Activated T-helper 9 cell treated with anti-CD3 and anti-CD28 coated beads, Interleukin-2, amount 50 U/mL, for 16 hours (primary cell): ENCODE results near the gene MYO1E.
"Not testable (repeated sequence)": the region's sequence is repeated elsewhere in the genome, so short reads cannot be mapped to it uniquely, and the experiment has no call there.

Source experiments
- DNase-seq: peaks from one replicate; pipeline ENCODE4 v3.0.0-alpha.2; 2020; ENCODE audit warnings: low read depth

The MYO1E gene

DNA sequence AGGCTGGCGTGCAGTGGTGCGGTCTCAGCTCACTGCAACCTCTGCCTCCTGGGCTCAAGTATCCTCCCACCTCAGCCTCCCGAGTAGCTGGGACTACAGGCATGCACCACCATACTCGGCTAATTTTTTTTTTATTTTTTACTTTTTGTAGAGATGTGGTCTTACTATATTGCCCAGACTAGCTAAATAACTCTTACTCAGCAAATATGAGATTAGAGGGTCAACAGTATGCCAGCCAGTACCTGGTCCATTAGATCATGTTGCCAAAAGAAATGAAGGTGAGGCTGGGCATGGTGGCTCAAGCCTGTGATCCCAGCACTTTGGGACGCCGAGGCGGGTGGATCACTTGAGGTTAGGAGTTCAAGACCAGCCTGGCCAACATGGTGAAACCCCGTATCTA, 210.6 kb downstream of the MYO1E start:
- DNase-seq: not testable (repeated sequence)

DNA sequence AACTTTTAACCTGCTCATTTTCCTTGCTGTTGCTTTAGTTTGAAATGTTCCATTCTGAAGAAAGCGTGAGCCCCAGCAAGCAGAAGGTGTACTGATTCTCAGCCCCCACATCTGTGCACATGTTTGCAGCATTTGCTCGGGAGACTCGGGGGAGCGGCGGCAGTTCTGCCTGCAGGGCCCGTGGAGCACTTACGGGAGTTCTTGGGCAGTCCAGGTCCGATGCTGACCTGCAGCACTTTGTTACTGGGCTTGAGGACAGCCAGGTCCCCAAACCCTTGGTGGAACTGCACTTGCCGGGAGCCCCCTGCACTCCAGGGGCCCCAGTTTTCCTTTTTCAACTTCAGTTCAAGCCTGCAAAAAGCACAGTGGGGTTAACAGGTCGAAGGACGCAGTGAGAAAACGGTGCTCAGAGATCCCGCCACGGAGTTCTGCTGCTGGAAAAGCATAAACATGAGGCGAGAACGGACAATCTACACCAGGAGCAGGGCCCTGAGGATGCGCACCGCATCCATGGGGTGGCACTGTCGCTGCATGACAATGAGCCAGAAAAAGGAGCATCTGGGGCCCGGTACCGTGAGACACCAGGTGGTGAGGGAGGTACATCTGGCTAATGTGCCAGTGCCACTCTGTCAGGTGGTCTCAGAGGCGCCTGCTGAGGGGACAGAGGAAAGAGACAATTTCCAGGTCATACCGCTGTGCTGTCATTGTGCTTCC, 211.6 kb downstream of the MYO1E start:
- no peak for DNase-seq

DNA sequence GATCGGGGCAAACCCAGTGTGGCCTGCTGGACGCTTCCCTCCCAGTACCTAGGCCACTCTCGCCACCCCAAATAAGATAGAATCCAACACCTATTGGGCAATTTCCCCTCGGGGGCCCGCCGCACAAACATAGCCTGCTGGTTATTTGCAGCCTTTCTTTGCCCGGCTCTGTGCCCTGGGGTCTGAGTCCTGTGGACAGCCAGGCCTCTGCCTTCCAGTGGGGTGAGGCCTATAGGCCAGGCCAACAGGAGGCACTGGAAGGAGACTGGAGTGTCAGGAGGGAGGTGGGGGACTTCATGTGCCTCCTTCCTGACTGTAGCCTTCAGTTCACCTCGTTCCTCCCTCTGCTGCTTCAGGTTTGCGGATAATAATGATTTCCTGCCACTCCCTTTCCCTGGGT, 213.5 kb downstream of the MYO1E start:
- DNase-seq: no peak

DNA sequence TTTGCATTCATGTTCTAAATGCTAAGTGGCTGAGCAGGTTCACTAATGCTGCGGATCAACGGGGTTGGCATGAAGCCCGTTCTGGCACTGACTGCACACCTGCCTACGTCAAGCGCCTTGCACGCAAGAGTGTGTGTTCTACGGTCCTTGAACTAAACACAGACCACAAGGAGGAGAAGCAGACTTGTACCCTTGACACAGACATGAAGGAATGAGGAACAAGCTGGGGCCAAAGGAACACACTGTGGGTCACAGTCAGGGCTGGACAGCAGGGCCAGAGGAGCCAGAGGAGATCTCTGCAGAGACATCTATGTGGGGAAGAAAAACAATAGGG, 214.0 kb downstream of the MYO1E start:
- DNase-seq: no peak

DNA sequence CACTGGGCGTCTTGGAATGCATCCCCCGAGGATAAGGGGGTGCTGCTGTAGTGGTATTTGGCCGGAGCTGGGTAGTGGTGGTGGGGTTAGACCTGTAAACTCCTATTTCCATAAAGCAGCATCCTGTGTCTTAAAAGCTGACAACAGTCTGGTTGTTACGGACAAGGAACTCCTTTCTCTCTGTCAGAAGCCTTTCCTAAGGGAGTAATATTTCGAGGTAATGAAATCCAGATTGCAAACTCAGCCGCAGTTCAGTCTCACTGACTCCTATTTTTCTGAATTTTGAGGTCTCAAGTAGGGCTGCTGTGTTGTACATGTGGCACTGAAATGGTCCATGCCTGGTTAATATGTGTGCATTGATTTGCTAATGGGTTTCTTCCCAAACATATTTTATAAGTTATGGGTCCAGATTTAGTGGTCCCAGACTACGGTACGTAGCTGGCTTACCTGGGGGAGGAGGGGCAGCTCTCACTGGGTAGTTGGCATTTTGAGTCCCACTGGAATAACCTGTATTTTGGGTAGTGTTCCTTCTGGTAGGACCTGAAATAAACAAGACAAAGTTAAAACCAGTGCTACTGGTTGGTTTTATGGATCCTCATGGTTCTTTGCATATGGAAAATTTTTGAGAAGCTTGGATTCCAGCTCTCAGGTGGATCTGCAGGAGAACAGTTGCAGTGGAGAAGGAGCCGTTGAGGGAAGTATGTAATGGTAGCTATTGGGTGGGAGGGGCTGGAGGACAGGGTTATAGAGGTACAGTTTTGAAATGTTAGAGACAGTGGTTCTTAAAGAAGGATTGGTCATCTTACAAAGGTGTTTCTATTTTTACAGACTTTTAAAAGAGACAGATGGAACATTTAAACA, 214.6 kb downstream of the MYO1E start:
- DNase-seq: no peak

DNA sequence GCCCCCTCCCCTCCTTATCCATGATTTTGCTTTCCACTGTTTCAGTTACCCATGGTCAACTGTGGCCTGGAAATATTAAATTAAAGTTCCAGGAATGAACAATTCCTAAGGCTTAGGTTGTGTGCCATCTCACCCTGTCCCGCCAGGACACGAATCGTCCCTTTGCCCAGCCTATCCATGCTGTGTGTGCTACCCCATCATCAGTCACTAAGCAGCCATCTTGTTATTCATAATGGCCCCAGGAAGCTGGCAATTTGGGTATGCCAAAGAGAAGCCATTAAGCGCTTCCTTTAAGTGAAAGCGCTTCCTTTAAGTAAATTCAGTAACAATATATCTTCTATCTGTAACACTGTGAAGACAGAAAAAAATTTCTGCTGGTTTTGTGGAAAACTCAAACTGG, 215.3 kb downstream of the MYO1E start:
- DNase-seq: no peak

DNA sequence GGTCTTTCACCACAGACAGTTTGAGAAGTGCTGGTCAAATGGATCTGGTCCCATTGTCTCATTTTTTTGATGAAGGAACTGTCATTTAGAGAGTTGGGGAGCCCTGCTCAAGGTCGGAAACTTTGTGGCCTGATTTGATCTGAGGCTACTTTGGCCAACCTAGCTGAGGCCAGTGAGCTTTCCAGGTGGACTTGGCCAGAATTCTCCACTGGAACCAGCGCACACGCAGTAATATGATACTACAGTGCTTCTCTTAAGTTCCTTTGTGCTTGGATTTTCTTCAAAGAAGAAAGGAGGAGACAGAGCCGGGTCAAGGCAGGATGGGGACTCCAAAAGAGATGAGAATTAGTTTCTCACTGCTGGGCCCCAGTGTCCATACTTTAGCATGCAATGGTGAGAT, 217.2 kb downstream of the MYO1E start:
- no peak for DNase-seq

DNA sequence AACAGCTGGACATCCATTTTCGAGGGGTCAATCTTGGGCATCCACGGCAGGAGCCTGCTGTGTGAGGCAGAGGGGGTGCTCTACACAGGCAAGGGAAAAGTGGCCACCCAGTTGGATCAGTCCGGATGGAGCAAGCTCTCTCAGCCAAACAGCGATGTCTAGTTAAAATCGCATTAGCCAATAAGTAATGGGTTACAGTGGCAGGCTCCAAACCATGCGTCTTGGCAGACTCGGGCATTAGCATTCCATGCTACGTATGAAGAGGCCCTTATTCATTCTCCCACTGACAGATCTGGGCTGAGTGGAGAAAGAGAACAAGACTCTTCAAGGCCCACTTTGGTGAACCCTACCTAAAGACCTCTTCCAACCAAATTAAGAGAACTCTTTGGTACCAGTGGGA, 218.4 kb downstream of the MYO1E start:
- no peak for DNase-seq

DNA sequence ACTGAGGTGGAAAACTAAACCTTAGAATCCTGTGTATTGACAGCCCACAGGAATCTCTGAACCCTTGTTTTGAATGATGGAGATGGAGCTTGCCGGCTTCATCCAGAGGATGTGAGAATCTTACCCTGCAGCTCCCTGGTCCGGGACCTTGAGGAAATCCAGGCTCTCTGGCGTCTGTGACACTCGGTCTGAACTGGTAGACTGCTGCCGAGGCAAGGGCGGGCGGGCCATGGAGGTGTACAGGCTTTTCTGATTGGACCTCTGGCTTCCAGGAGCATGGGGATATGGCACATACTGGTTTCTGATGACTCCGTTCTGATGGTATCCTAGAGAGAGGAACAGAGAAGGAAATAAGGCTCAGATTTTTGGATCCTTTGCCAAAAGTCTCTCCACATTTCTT, 219.2 kb downstream of the MYO1E start:
- no peak for DNase-seq

DNA sequence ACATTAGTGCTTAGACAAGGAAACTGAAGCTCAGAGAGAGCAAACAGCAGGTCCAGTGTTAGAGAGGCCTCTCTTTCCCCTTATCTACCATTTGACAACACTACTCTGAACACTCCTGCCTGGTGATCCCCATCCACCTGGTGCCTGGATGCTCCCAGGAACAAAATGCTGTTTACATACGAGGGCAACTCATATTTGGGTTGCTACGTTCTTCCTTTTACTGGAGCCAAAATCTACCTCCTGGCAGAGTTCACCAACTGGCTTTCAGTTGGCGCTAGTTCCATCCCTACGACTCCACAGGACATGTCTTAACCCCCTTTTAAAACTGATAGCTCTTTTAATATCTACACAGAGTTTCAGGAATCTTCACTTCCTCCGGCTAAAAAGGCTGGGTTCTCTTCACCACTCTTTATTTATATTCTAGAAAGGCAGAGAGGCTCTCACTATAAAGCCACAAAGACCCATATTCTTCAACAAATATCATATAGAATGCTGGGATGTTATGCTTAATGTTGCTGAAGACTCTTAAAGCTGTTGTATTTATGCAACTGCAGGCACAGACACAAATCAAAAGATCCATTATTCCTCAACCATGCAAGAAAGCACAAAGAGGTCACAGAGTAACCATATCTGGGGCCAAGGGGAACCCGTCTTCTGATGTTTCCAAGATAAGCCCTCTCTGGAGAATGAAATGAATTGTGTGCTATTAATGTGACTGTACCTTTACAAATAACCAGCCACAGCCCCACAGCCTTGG, 219.8 kb downstream of the MYO1E start:
- no peak for DNase-seq

DNA sequence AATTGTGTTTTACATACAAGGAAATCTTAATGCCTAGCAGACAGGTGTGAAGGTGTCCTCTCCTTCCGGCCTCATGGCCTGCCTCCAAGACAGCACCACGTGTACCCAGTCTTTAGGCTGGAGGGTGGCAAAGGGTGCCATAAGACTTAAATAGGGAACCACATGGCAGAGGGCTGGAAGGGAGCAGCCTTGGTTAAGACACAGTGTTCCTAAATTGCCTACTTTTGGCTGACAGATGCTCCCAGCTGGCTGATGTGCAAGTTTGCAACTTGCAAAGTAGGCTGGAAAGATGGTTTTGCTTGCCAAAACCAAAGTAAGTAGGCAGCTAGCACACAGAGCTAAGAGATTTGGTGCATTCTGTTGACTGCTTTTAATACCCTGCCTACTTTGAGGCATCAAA, 222.5 kb downstream of the MYO1E start:
- no peak for DNase-seq

DNA sequence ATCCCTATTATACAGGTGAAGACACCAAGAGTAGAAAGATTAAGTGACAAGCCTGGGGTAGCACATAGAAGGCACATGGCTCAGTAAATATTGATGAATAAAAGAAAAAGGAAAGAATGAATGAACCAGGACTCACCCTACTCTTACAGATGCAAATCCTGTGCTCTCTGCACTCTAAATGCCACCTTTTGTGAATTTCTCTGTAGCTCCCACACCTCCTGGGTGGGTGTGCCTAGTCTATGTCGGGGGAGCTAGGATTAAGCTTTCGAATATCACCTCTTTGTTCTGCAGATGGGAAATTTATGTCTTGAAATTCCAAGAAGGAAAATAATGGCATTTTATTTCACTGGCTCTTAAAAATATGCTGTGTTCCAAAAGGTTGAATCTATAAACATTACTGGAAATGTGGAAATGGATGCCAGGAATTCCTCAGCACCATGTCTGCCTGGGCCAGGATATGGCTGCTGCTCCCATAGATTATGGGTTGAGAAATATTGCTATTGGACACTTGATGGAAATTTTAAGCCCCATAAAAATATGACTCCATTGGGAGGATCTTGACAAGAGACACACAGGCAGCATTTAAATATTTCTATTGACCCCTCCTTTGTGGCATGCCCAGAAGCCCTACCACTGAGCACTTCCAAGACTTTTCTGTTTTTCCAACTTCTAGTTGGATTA, 224.4 kb downstream of the MYO1E start:
- no peak for DNase-seq

DNA sequence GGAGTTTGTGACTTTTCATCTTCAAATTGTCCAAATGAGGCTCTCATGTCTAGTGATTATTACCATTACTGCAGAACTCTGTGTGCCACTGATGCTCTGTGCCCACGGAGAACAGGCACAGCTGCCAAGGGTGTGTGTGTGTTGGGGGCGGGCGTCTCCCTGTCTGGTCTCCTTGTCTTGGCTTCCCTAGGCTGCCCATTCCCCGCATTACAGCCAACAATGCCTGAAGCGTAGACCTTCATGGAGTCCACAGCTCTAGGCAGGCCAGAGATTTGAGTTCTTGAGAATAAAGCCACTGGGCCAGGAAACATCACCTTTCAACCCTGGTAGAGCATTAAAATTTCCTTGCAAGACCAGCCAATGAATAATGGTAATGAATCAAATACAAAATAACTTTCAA, 225.0 kb downstream of the MYO1E start:
- DNase-seq: no peak

DNA sequence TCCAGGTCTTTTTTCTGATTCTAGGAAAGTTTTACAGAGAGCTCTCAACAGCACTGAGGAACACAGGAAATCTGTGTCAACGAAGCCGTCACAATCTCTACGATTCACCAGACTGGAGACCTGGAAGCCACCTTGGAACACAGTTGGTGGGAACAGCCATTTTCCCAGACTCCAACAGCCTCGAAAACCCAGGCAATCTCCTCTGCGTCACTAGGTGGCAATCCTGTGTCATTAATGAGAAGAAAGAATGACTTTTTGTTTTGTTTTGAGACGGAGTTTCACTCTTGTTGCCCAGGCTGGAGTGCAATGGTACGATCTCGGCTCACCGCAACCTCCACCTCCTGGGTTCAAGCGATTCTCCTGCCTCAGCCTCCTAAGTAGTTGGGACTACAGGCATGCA, 228.1 kb downstream of the MYO1E start:
- not testable (repeated sequence) for DNase-seq

DNA sequence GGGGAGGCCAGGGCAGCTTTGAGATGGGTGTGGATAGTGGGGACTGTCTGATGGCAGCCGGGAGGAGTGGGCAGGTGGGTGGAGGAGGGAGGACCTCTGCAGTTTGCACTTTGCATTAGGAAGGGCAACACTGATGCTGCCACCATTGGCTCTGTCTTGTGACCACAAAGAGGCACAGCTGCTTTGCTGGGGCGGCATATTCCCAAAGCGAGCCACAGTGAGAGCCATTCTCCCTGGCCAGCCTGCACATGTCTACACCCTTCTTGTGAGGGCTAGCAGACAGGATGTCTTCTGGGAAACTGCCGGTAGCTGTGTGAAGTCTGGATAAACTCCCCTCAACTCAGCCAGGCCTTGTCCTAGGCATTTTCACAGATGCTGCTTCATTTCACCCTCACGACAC, 229.4 kb downstream of the MYO1E start:
- no peak for DNase-seq

DNA sequence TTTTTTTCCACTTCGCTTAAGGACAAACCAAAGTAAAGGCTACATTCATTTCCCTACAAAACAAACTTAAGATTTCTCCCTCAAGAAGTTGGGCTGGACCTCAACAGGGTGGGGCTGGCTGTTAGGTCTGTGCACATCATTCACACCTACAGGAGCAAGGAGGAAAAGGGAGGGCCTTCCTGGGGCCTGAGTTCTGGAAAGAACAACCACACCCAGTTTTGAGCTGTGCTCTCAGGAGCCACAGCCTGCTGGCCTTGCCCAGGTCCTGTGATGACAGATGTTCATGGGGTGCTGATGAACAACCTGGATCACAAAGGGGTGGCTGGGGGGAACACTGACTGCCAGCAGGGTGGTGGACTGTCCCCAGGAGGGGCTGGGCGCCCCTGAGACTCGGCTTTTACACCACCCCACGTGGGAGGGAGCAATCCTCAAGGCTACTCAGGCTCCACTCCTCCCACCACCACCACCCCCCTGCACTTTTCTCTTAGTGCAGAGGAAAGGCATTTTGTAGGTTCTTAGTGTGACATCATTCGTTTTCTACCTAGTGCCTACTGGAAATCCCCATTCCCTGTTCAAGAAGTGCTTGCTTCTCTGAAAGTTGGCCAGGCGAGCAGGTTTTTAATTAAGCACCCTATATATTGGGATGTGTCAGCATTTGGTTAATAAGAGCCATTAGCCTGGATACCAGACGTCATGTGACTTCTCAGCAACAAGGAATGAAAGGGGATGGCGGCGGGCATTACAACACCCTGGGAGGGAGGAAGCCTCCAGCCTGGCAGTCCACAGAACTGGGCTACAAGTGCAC, 232.0 kb downstream of the MYO1E start:
- no peak for DNase-seq

DNA sequence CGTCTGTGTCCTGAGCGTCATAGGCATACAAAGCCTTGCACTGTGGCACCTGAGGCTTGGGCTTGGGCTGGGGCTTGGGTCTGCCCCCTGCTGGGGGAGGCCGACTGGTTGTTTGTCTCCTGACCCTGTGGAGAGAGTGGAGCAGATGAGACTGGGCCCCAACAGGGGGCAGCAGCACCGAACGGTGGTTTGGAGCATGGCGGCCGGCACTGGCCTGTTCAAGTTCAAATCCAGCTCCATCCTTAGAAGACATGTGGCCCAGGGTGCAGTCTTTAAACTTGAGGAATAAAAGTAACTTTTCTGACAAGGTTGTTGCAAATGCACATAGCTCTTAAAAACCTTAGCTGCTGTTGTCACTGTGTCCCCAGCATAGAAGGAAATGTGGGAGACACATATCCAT, 234.4 kb downstream of the MYO1E start:
- DNase-seq: peak; percentile 33

DNA sequence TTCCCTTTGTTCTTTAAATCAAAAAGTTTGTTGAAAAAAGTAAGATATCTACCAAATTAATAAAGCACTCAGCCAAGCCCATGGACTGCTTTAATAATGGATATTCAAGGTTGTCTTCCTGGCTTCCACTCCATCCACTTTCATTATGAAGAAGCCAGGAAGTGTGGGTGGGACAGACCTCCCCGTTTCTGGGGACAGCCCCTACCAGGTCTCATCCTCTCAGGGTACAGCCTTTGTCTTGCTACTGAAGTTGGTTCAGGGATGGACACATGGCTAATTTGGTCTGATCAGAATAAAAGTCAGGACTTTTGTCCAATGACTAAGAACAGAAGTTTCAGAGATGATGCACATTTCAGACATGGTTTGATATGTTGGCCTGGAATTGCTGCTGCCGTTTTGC, 235.1 kb downstream of the MYO1E start:
- no peak for DNase-seq

DNA sequence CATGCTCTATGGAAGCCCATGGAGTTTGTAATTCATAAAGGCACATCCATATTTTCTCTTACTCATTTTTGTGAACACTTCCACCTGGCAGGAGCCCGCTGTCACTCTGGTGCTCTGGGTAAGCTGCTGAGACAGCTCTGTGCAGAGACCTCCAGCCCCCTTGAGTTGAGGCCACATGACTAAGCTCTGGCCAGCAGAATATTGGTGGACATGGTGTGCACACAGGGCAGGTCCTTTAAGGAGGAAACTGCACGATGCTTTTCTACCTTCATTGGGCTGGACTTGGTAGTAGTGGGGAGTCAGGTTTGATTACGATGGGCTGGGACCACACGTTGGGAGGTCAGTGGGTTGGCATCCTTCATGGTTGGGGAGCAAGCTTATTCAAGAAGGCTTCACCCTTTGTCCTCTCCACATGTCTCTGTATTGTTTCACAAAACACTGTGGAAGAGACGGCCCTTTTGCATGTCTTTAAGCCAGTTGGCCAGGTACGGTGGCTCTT, 238.7 kb downstream of the MYO1E start:
- no peak for DNase-seq

DNA sequence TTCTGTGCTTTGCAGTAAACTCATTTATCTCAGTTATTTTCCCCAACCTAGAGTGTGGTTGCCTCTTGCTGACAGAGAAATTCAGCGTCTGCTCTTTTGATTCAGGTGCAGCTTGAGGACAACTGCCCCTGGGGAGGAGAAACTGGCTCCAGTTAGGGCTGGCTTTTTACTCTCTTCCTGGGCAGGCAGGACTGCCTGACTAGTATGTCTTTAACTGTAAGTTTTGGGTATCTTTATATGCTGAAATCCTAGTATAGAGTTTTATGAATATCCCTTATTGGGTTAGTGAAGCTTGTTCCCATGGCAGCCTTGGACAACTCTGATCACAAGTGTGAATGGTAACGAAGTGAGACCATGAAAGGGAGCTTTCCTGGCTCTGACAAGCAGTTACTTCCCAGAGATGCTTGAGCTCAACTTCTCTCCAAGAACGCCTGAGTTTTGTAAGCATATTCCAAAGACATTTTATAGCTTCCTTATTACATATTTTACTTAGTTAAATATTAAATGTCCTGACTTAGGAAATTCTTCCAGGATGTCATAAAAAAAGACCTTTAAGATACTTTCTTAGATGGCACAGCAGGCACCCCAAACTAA, 240.6 kb downstream of the MYO1E start:
- no peak for DNase-seq

DNA sequence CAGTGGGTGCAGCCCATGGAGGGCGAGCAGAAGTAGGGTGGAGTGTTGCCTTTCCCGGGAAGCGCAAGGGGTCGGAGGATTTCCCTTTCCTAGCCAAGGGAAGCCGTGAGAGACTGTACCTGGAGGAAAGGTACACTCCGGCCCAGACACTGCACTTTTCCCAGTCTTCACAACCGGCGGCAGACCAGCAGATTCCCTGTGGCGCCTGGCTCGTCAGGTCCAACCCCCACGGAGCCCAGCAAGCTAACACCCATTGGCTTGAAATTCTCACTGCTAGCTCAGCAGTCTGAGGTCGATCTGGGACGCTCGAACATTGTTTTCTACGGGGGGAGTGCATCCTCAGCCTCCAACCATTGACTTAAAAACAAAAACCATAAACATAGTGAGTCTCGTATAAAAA, 241.2 kb downstream of the MYO1E start:
- no peak for DNase-seq
